Fibroblast of skin of right quadriceps (primary cell): ENCODE results near the gene GPANK1.
A peak's percentile ranks its signal among the peaks of the same experiment; 100 is the strongest.

Experiments used
- DNase-seq: peaks from one replicate; pipeline ENCODE4 v3.0.0-alpha.2; 2013

Gene GPANK1

GRCh38 chr6:31661262-31662123, 3.3 kb downstream of the GPANK1 start:
- DNase-seq, result no peak

DNA sequence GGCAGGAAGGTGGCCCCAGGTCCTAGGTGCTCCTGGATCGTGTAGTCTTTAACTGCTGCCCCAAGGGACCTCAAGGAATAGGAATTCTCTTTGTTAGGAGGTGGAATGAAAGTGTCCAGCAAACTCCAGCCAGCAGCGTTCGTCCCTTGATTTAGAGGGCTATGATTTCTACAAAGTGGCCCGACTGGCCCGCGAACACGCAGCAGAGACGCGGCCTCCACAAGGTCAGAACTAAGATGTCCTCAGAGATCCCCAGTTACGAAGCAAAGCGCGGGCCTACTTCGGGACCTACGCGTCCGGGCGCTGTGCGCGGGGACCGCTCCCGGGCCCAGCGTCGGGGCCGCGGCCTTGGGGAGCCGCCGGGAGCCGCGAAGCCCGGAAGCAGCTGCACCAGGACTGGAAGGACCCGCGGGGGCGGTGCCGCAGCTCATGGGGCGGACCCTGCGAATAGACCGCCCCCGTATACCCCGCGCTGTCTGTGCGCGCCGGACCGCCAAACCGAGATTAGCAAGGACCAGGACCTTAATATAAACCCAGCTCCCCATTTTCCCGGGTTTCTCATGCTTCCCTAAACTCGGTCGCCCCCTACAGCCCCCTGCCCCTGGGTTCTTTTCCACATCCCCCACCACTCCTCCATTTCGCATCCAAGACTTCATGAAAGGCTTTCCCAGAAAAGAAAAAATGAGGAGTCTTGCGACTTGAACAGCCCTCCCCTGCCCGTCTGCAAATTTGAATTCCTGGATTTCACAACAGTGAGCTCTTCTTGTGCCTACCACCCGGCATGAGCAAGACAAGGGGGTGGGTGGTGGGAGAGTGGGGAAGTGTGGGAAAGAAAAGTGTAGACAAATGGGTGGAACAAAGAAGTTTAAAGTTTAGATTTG, 4.2 kb downstream of the GPANK1 start, which contains the start of gene C6orf47:
Gene C6orf47, minus strand, starts transcription at position 398 of the 881 bp plus-strand sequence. CDS start 831 bp downstream, outside the sequence.
- DNase-seq, result peak; percentile 78

- no peak for DNase-seq
Observed at GRCh38 chr6:31659649-31660380, 5.0 kb downstream of the GPANK1 start.

DNA sequence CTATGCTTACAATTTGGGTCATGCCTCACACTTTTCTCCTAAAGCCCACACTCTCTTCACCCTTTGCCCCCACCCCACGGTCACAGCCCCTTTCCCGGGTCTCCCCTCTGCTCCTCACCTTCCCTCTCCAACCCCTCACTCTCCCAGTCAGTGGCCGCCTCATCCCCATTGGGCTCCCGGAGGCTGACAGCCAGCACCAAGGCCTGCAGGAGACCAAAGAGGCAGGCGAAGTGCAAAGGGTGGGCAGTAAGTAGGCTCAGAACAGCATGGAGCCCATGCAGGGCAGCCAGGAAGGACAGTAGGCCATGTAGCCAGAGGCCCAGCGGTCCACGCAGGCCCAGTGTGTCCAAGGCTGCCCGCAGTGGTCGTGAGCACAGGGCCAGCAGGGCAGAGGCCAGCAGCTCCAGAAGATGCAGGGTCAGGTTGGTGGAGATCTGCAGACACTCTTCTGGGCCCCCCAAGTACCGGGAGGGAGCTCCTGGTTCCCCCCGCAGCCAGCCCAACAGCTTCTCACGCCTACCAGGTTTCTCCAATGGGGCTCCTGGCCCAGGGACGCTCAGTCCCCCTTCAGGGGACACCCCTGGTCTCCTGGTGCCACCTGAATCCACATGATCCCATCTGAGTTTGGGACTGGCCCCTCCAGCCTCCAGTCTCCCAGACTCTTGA, 5.7 kb downstream of the GPANK1 start:
- no peak for DNase-seq

GRCh38 chr6:31658158-31658688, 6.6 kb downstream of the GPANK1 start:
- DNase-seq, result no peak

DNA sequence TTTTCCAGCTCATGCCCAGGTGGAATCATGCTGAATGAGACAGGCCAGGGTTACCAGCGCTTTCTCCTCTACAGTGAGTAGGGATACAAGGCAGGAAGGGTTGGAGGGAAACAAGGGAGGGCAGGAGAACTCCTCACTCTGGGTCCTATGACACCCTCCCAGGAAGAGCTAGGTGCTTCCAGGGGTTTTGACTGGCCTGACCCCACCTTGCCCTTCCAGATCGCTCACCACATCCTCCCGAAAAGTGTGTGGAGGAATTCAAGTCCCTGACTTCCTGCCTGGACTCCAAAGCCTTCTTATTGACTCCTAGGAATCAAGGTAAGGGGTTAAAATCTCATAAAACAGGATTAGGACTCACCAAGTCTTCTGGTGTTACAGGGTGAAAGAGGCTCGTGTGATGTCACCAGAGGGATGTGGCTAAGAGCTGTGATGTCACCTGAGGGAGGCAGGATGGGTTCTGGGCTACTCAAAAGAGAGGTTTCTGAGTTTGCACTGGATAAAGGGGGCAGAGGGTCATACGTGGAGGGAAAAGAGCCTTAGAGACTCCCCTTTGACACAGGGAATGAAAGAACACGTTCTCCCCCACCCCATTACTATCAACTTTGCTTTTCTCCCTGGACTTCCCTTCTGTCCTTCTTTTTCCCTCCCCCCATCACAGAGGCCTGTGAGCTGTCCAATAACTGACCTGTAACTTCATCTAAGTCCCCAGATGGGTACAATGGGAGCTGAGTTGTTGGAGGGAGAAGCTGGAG, 7.2 kb downstream of the GPANK1 start:
- DNase-seq, result no peak

DNA sequence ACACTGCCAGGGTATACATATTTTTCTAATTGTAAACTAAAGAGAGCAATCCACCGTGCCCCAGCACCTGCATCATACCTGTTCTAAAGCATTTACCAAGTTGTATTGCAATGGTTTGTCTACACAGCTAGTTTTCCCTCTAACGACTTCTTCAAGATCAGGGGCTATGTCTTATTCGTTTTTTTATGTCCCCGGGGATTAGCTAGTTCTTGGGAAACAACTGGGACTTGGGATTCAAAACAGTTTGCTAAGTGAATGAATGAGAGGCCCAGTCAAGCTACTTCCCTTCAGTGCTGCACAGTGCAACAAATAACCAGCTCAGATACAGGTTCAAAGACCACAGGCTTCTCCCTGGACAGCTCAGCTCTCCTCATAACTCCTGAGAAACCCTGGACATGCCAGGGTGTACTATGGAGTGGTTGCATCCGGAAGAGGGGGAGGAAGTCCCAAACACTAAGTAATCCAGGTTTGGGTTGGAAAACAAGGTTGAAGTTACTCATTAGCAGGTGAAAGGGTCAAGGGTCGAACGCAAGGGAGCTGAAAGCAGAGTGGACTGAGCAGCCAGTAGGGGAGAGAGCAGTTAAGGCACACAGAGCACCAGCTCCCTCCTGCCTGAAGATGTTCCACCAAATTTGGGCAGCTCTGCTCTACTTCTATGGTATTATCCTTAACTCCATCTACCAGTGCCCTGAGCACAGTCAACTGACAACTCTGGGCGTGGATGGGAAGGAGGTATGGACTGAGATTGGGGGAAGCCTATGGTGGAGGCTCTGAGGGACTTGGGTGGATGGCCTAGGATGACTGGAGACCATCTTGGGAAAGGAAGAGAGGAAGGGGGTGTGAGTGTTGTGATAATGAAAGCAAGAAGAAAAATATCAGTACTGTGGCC, 9.2 kb downstream of the GPANK1 start, which contains the start of gene APOM:
Gene APOM, plus strand, starts transcription at position 546 of the 889 bp plus-strand sequence. Its CDS starts 73 bp downstream, at position 619.
- DNase-seq, result no peak

GRCh38 chr6:31654574-31655348, 10.0 kb downstream of the GPANK1 start:
- no peak for DNase-seq

DNA sequence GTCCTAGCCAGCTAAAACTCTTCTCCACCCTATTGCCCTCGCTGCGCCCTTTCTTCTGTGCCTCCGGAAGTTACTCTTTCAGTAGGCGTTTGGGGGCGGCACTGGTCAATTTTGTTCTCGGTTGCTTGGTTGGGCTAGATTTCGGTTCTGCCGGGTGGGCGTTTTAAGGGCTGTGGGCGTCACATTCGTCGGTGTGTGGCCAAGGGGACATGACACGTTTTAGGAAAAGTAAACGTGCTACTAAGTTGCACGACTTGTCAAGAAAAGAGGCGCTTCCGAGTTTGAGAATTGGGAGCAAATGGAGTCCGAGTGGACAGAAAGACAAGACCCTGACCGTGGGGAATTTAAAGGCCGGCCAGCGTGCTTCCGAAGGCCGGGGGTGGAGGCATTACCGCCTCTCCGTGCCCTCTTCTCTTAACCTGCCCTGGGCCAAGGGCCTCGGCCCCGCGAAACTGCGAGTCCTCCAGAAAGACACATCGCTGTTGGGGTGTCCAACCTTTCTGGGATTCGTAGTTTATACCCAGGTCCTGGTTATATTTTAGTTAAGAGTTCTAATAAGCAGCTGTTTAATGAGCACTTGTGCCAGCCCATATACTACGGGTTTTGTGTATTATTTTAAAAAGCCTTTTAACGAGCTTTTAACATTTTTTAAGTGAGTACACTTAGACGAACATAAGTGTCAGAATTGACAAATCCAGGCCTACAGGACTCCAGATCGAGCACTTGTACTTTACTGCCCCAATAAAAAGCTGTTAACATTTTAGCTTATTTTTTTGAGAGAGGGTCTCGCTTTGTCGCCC, 11.7 kb downstream of the GPANK1 start:
- DNase-seq, result no peak

GRCh38 chr6:31651602-31652191, 13.1 kb downstream of the GPANK1 start:
- DNase-seq, result no peak

GRCh38 chr6:31645325-31645724, 19.5 kb downstream of the GPANK1 start:
- DNase-seq, result no peak

- DNase-seq, result no peak
Observed at GRCh38 chr6:31643818-31644454, 20.9 kb downstream of the GPANK1 start.

DNA sequence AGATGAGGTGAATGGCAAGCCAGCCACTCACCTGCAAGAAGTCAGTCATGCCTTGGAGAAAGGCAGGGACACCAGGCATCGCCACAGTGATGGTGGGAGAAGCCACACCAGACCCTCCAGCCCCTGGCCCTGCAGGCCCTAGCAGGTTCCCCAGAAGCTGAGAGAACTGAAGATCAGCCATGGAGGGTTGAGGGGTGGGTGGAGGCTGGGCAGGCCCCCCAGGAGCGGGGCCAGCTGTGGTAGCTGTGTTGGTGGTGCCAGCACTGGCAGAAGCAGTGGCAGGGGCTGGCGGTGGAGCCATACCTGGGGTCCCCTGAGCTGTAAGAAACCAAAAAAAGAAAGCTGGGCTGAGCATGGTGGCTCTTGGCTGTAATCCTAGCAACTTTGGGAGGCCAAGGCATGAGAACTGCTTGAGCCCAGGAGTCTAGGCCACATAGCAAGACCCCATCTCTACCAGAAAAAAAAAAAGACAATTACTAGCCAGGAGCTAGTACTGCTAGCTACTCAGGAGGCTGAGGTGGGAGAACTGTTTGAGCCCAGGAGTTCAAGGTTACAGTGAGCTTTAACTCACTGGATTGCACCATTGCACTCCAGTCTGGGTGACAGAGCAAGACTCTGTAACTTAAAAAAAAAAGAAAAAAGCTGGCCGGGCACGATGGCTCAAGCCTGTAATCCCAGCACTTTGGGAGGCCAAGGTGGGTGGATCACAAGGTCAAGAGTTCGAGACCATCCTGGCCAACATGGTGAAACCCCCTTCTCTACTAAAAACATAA, 21.8 kb downstream of the GPANK1 start:
- DNase-seq, result no peak

DNA sequence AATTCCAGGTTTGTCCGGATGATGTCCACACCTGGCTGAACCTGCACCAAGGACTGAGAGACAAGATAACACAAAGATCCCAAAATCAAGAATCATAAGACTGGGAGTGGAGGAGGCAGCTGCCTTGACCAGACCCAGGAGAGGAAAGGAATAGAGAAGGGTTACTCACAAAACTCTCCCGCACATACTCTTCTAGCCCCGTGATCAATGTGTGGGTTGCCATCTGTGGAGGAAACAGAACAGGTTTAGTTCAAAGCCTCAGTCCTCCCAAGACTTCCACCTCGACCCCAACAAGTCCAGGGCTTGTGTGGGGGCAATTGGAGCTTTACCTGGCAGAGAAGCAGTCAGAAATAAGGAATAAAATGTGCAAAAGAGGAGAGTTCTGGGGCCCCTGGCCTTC, 23.4 kb downstream of the GPANK1 start:
- no peak for DNase-seq

DNA sequence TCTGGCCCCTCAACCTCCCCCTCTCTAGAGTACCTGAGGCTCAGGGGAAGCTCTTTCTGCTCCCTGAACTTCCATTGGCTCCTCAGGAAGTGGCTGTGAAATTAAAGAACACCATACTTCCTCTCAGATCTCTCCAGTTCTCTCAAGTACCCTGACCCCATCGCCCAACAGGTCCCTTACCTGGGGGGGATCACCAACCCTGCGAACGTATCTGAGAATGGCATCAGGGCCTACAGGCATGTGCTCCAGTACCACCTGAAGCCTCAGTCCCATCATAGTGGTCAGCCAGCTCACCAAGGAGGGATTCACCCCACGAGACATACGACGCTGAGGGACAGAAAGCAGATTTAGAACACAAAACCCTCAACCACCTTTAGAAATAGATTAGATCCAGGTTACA, 24.2 kb downstream of the GPANK1 start:
- no peak for DNase-seq

DNA sequence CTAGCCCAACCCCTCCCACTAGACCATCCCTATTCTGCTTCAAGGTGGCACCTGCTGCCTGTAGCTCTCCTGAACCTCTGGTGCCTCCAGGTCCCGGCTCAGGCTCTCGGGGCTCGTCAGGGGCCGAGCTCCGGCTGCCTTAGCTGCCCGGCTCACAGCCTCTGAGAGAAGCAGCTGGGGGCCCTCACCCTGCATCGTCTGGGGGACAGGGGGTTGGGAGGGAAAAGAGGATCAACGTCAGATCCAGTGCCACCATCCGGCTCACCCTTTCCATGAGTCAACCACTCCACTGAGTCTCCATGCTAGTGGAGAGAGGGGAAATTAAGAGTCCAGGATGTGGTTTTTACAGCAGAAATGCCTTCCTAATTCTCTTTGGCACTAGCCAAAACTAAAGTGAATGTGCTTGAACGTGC, 25.3 kb downstream of the GPANK1 start:
- DNase-seq, result peak; percentile 59

DNA sequence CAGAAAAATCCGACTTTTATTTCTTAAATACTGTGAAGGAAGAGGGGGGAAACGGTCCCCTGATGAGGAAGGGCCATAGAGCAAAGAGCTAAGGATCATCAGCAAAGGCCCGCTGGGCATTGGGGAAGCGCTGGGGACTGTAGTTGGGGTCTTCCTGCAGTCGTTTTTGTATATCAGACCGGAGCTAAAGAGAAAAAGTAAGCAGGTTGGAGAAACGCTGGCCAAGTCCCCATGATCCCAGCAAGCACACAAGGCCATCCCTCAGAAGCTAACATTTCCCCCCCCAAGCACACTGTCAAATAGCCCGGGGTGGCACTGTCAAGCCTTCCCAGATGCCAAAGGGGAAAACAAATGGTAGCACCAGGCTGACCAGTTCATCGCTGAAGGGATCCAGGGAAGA, 25.8 kb downstream of the GPANK1 start:
- no peak for DNase-seq
